Panc1 (cell line): ENCODE measurements around the gene B3GAT3. TPM values are rescaled to one million over a fixed set of nuclear protein-coding genes. Genes with fewer than 3 reads are reported as not detected.

Experiments
- ATAC-seq: fragments of 200-7000 bp; cut with Tn5 transposase; 2 replicates; pipeline ENCODE4 v1.9.1; 2020; ENCODE audit warnings: mild to moderate bottlenecking, moderate library complexity
- BruUV-seq: library from RNA; stranded (reverse); fragments of 400-500 nt; replicated peaks from 2 replicates; lab custom pipeline; 2021; lab: Mats Ljungman, UMichigan
- CTCF ChIA-PET: fragments of 300-600 bp; sonication (Branson Sonifier 250); formaldehyde crosslinking; loops from one replicate; lab custom pipeline; 2022; ENCODE audit warnings: antibody characterized with exemption; lab: Charles Lee
- POLR2A ChIA-PET: fragments of 300-600 bp; sonication (Branson Sonifier 250); formaldehyde crosslinking; loops from one replicate; lab custom pipeline; 2022; ENCODE audit warnings: antibody characterized with exemption; lab: Charles Lee
- DNase-seq: peaks from one replicate; pipeline ENCODE4 v3.0.0-alpha.2; 2010; ENCODE audit warnings: low read depth, low spot score
- H3K27ac ChIP-seq: 2 replicates; pipeline ENCODE4 v1.5.1; 2011; ENCODE audit warnings: mild to moderate bottlenecking, low read length, inconsistent platforms
- H3K27me3 ChIP-seq: fragments of 200-500 bp; sonication (Bioruptor generic); 2 replicates; pipeline ENCODE4 v1.6.0; 2014; ENCODE audit warnings: low read length, inconsistent platforms; ENCODE audit not compliant: control insufficient read depth, insufficient read depth
- H3K36me3 ChIP-seq: fragments of 200-500 bp; sonication (Bioruptor generic); 2 replicates; pipeline ENCODE4 v1.5.1; 2014; ENCODE audit warnings: inconsistent platforms, mild to moderate bottlenecking, low read length, moderate library complexity; ENCODE audit not compliant: control insufficient read depth, insufficient read depth
- H3K4me1 ChIP-seq: 2 replicates; pipeline ENCODE4 v1.5.1; 2011; ENCODE audit warnings: inconsistent platforms, mild to moderate bottlenecking, low read length, moderate library complexity; ENCODE audit not compliant: control insufficient read depth, insufficient read depth
- H3K4me3 ChIP-seq, 2 experiments: 2 replicates each; pipeline ENCODE4 v1.5.1; 2011 to 2012; ENCODE audit warnings: low read depth in 2 of 2, low read length in 2 of 2, mild to moderate bottlenecking in 2 of 2, inconsistent platforms in 1 of 2, moderate library complexity in 1 of 2
- H3K9me3 ChIP-seq: fragments of 200-500 bp; sonication (Bioruptor generic); 2 replicates; pipeline ENCODE4 v1.5.1; 2014; ENCODE audit warnings: low read depth, mild to moderate bottlenecking, inconsistent platforms, low read length, moderate library complexity; ENCODE audit not compliant: control insufficient read depth, insufficient read depth
- POLR2AphosphoS5 ChIP-seq: IDR thresholded peaks from 2 replicates; pipeline ENCODE4 v1.6.1; 2012; ENCODE audit warnings: mild to moderate bottlenecking, low read depth, low read length, moderate library complexity
- SIN3A ChIP-seq: IDR thresholded peaks from 2 replicates; pipeline ENCODE4 v1.6.1; 2012; ENCODE audit warnings: low read depth, mild to moderate bottlenecking, low read length, moderate library complexity, borderline replicate concordance; ENCODE audit not compliant: insufficient read depth
- TCF7L2 ChIP-seq: IDR thresholded peaks from 2 replicates; pipeline ENCODE4 v1.6.1; 2011; ENCODE audit warnings: mild to moderate bottlenecking, low read depth, low read length, inconsistent platforms
- in situ Hi-C: cut with HindIII; loops from 2 replicates; pipeline ENCODE4 v1.10.0; 2016; ENCODE audit warnings: low sequenced_read_pairs, low pct_unique_long_range_greater_than_20kb
- intact Hi-C: fragments of 100-400 bp; cut with micrococcal nuclease; formaldehyde crosslinking; loops from one replicate; pipeline ENCODE4 v1.10.0; 2022; ENCODE audit not compliant: unreplicated experiment
- total RNA-seq: library from RNA; stranded (reverse); gene quantifications from one replicate; pipeline ENCODE4 v1.2.1, GENCODE V29; 2021; ENCODE audit not compliant: unreplicated experiment
- TF ChIP-seq, protein P1 (sequence below): fragments of 450-650 bp; IDR thresholded peaks from 2 replicates; pipeline ENCODE4 v1.5.1; 2017; ENCODE audit warnings: mild to moderate bottlenecking
- TF ChIP-seq, protein P2 (sequence below), 2 experiments: IDR thresholded peaks; 2 replicates each; pipeline ENCODE4 v1.6.1; 2011 to 2012; ENCODE audit warnings: low read depth in 2 of 2, control low read depth in 1 of 2, low read length in 1 of 2, mild to moderate bottlenecking in 1 of 2, moderate library complexity in 1 of 2; ENCODE audit not compliant: insufficient read depth in 1 of 2

Gene B3GAT3
- total RNA-seq, 1 experiment from 2014 or later = 68.2 TPM

DNA sequence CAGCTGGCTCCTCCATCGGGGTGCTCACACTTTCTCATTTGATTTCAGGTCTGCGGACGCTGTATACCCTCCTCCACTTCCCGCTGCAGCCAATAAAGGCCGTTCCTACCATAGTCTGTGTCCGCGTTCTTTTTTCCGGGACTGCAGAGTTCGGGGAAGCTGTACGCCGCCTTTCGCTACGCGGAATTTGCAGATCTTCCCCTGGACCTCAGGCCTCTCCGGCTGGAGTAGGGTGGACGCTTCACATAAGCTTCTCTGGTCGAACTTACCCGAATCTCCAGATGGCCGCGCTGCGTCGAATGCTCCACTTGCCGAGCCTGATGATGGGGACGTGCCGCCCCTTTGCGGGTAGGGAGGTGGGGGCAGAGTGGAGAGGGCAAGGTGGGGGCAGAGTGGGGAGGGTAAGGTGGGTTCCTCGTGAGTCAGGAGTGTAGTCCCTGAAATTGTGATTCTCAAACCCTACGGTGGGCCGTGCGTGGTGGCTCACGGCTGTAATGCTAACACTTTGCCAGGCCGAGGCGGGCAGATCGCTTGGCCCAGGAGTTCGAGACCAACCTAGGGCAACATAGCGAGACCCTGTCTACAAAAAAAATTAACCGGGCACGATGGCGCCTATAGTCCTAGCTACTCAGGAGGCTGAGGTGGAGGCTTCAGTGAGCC, 43.9 kb upstream of the B3GAT3 start:
- no peaks in the 10 kb centered on the region for H3K9me3 ChIP-seq
- TSS peak; percentile 97 for BruUV-seq
- TF ChIP-seq SIN3A (no peak; the same call in 1 of the 2 replicates), POLR2AphosphoS5 (no peak), TCF7L2 (no peak)
- TF ChIP-seq, protein P1, sequence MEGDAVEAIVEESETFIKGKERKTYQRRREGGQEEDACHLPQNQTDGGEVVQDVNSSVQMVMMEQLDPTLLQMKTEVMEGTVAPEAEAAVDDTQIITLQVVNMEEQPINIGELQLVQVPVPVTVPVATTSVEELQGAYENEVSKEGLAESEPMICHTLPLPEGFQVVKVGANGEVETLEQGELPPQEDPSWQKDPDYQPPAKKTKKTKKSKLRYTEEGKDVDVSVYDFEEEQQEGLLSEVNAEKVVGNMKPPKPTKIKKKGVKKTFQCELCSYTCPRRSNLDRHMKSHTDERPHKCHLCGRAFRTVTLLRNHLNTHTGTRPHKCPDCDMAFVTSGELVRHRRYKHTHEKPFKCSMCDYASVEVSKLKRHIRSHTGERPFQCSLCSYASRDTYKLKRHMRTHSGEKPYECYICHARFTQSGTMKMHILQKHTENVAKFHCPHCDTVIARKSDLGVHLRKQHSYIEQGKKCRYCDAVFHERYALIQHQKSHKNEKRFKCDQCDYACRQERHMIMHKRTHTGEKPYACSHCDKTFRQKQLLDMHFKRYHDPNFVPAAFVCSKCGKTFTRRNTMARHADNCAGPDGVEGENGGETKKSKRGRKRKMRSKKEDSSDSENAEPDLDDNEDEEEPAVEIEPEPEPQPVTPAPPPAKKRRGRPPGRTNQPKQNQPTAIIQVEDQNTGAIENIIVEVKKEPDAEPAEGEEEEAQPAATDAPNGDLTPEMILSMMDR = no peak
- TF ChIP-seq, protein P2, sequence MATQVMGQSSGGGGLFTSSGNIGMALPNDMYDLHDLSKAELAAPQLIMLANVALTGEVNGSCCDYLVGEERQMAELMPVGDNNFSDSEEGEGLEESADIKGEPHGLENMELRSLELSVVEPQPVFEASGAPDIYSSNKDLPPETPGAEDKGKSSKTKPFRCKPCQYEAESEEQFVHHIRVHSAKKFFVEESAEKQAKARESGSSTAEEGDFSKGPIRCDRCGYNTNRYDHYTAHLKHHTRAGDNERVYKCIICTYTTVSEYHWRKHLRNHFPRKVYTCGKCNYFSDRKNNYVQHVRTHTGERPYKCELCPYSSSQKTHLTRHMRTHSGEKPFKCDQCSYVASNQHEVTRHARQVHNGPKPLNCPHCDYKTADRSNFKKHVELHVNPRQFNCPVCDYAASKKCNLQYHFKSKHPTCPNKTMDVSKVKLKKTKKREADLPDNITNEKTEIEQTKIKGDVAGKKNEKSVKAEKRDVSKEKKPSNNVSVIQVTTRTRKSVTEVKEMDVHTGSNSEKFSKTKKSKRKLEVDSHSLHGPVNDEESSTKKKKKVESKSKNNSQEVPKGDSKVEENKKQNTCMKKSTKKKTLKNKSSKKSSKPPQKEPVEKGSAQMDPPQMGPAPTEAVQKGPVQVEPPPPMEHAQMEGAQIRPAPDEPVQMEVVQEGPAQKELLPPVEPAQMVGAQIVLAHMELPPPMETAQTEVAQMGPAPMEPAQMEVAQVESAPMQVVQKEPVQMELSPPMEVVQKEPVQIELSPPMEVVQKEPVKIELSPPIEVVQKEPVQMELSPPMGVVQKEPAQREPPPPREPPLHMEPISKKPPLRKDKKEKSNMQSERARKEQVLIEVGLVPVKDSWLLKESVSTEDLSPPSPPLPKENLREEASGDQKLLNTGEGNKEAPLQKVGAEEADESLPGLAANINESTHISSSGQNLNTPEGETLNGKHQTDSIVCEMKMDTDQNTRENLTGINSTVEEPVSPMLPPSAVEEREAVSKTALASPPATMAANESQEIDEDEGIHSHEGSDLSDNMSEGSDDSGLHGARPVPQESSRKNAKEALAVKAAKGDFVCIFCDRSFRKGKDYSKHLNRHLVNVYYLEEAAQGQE (IDR thresholded peaks at IDR 0.05; ENCODE audit: insufficient read depth in 1 of 2, low read depth in 2 of 2, low read length in 1 of 2) = no peak
- H3K36me3 ChIP-seq = peaks cover 9% of the 10 kb centered on the region
- in situ Hi-C loops = no loop called here
- peaks cover 25% of the 10 kb centered on the region for H3K4me1 ChIP-seq
- peak overlapping the region; percentile 99 for H3K27ac ChIP-seq
- ATAC-seq = peak; percentile 7; the same call in 1 of the 2 replicates
- intact Hi-C loops = no loop called here
- H3K27me3 ChIP-seq = no peaks in the 10 kb centered on the region
- POLR2A ChIA-PET = interaction anchor here (0.6 to 2.1 kb wide), 13 partner anchors 8 to 850 kb away, joined by 3 to 10 read pairs (median 4); partner anchors contain the start of genes GANAB, HNRNPUL2, INTS5 and TTC9C
- no peak for DNase-seq
- CTCF ChIA-PET = no interaction called here
- H3K4me3 ChIP-seq = peak overlapping the region; percentile 94 to 96

DNA sequence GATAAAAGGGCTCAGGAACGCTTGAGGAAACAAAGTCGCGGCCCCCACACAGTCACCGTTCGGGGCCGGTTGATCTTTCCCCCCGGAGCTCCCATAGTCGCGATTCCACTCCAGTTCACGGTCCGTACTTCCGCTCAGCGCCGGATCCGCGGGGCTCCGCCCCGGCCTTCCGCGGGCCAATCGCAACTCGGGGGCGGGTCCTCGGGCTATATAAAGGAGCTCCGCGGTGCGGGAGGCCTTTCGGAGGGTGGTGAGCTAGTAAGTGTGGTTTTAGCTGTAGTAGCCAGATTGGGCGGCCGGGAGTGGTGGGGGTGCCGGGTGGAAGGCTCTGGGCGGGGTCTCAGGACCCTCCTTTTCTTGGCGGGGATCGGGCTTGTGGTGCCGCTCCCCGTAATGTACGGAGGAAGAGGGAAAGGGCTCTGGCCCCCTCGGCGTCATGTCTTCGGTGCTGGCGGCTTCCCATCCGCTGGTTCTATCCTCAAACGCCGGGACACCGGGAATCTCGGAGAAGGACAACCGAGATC, 43.4 kb upstream of the B3GAT3 start, which contains the start of the genes C11orf98 and CSKMT:
Gene C11orf98, minus strand, starts transcription at position 136 of the 524 bp plus-strand sequence. Its CDS starts 41 bp downstream, at position 95.
Gene CSKMT, plus strand, starts transcription at position 238 of the 524 bp plus-strand sequence. CDS start 568 bp downstream, outside the sequence.
- ATAC-seq = peak; percentile 90
- Histone ChIP-seq H3K9me3 (no peaks in the 10 kb centered on the region), H3K27me3 (no peaks in the 10 kb centered on the region), H3K27ac (peak within 1 kb of the TSS; percentile 99), H3K4me1 (peaks cover 22% of the 10 kb centered on the region), H3K4me3 (peak within 1 kb of the TSS; percentile 94 to 96), H3K36me3 (peaks cover 9% of the 10 kb centered on the region)
- DNase-seq = peak; percentile 59
- POLR2A ChIA-PET = interaction anchor here (0.5 to 1.7 kb wide), 17 partner anchors 9 to 850 kb away, joined by 3 to 10 read pairs (median 3); partner anchors contain the start of genes GANAB, HNRNPUL2, INTS5 and TTC9C
- intact Hi-C loops = no loop called here
- in situ Hi-C loops = no loop called here
- CTCF ChIA-PET = interaction anchor here (0.6 to 0.9 kb wide), 2 partner anchors 53 to 55 kb away, joined by 3 to 6 read pairs; no protein-coding TSS in a partner anchor
- no TSS peak for BruUV-seq
- TF ChIP-seq, protein P2 (IDR thresholded peaks at IDR 0.05; ENCODE audit: insufficient read depth in 1 of 2, low read depth in 2 of 2, low read length in 1 of 2) = no peak
- TF ChIP-seq POLR2AphosphoS5 = peak; percentile 100
- TF ChIP-seq SIN3A = peak; percentile 93; the same call in 1 of the 2 replicates
- TF ChIP-seq TCF7L2 = peak; percentile 67; the same call in 1 of the 2 replicates
- TF ChIP-seq, protein P1 = no peak
